GM18517 (cell line): ENCODE data around the gene STAB1.

Source experiments
- ATAC-seq: cut with Tn5 transposase; IDR thresholded peaks from one replicate; pipeline ENCODE4 v1.9.1; 2021; ENCODE audit warnings: mild to moderate bottlenecking, moderate library complexity; ENCODE audit not compliant: unreplicated experiment

STAB1 gene

GRCh38 chr3:52494886-52495495 lies at the start of gene STAB1:
STAB1 (plus strand) TSS chr3:52495338; CDS start chr3:52495414, 76 bp downstream.
- ATAC-seq, result no peak

GRCh38 chr3:52446042-52446441 lies 49.1 kb upstream of the STAB1 start:
- ATAC-seq, result no peak

GRCh38 chr3:52446631-52447511 lies 48.3 kb upstream of the STAB1 start:
- no peak for ATAC-seq

GRCh38 chr3:52447512-52448355 lies 47.4 kb upstream of the STAB1 start:
- ATAC-seq, result no peak

- no peak for ATAC-seq
Observed at GRCh38 chr3:52450489-52451236, 44.5 kb upstream of the STAB1 start.

- ATAC-seq, result no peak
Observed at GRCh38 chr3:52451237-52452083, 43.7 kb upstream of the STAB1 start.

GRCh38 chr3:52452126-52452525 lies 43.0 kb upstream of the STAB1 start:
- ATAC-seq, result no peak

- ATAC-seq, result no peak
Observed at GRCh38 chr3:52452570-52453221, 42.4 kb upstream of the STAB1 start.

GRCh38 chr3:52453496-52454249 lies 41.5 kb upstream of the STAB1 start, which contains the start of gene TNNC1:
TNNC1 (minus strand) TSS chr3:52454041; CDS start chr3:52454015, 26 bp downstream.
- no peak for ATAC-seq

- ATAC-seq, result no peak
Observed at GRCh38 chr3:52454250-52454937, 40.7 kb upstream of the STAB1 start.

- no peak for ATAC-seq
Observed at GRCh38 chr3:52454938-52455282, 40.2 kb upstream of the STAB1 start.

GRCh38 chr3:52455283-52456168 lies 39.6 kb upstream of the STAB1 start, which contains the start of gene NISCH:
NISCH (plus strand) TSS chr3:52455604; CDS start chr3:52455642, 38 bp downstream.
- peak; percentile 63 for ATAC-seq

GRCh38 chr3:52456169-52456799 lies 38.9 kb upstream of the STAB1 start:
- ATAC-seq, result no peak

GRCh38 chr3:52456800-52457183 lies 38.3 kb upstream of the STAB1 start:
- ATAC-seq, result no peak

- no peak for ATAC-seq
Observed at GRCh38 chr3:52458031-52458760, 36.9 kb upstream of the STAB1 start.
